Mononuclear cell (primary cell): Measurements from ENCODE around the gene GTPBP2. TPM values are rescaled to one million over a fixed set of nuclear protein-coding genes. Genes with fewer than 3 reads are reported as not detected.
"Not testable (repeated sequence)": the region's sequence is repeated elsewhere in the genome, so short reads cannot be mapped to it uniquely, and the experiment has no call there.

Source experiments
- H3K27me3 ChIP-seq: 2 replicates; pipeline ENCODE4 v1.6.0; 2011; ENCODE audit warnings: low read length, control low read depth; ENCODE audit not compliant: insufficient read depth
- H3K4me1 ChIP-seq: 2 replicates; pipeline ENCODE4 v1.5.1; 2011; ENCODE audit warnings: mild to moderate bottlenecking, low read length, control low read depth; ENCODE audit not compliant: insufficient read depth
- H3K4me3 ChIP-seq: 2 replicates; pipeline ENCODE4 v1.5.1; 2011; ENCODE audit warnings: mild to moderate bottlenecking, low read length, moderate library complexity
- H3K9me3 ChIP-seq: 2 replicates; pipeline ENCODE4 v1.5.1; 2011; ENCODE audit warnings: low read depth, mild to moderate bottlenecking, control low read depth, low read length
- total RNA-seq: library from RNA; depleted of rRNA; stranded (reverse); fragments of >200 nt; gene quantifications from one replicate; pipeline ENCODE4 v1.2.3, GENCODE V29; 2012

The GTPBP2 gene
- total RNA-seq, 1 donor = 31.7 TPM

DNA sequence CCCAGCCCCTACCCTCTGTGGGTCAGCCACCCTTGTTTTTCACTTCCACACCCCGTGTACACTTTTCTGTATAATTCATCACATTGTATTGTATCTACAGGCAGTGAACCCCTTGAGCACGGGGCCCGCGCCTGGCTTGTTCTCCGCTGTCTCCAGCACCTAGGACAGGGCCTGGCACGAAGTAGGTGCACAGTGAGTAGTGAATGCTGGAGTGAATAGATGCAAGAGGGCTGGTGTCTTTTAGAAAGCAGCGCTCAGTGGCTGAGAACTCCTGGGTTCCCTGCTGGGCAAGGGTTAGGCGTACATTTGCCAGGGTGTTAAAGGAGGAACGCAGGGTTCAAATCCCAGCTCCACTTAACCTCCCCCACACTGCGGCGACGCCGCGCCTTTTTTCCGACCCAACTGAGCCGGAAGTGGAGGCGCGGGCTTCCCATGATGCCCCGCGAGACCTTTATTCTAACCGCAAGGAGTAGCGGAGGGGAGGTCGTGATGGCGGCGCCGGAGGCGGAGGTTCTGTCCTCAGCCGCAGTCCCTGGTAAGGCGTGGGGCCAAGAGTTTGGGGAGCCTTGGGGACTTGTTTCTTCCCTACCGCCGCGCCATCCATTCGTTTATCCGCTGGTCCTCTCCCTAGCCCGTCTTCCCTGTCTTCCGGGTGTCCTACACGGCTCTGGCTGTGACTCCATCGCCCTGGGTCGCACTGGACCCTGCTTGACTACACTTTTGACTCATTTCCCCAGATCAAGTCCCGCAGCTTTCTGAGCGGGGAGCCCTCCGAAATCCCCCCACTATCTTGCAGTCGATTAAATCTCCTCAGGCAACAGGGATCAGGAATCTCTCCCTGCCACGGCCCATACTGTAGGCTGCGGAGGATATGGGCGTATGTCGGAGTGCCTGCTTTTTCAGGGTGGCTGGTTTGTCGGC lies 6.6 kb upstream of the GTPBP2 start, which contains the start of gene MAD2L1BP:
TSS of gene MAD2L1BP (plus strand) at position 454 of the 921 bp plus-strand sequence. CDS start at position 490, 36 bp downstream.
- Histone ChIP-seq H3K4me1 (peaks cover 50% of the 10 kb centered on the region), H3K27me3 (no peaks in the 10 kb centered on the region), H3K4me3 (peak within 1 kb of the TSS; percentile 96), H3K9me3 (no peaks in the 10 kb centered on the region)

- Histone ChIP-seq H3K9me3 (no peaks in the 10 kb centered on the region), H3K4me1 (peaks cover 58% of the 10 kb centered on the region), H3K27me3 (no peaks in the 10 kb centered on the region), H3K4me3 (no peak overlapping the region)
Observed at GRCh38 chr6:43634702-43635303, 5.7 kb upstream of the GTPBP2 start.

- H3K4me3 ChIP-seq, H3K27me3 ChIP-seq, H3K9me3 ChIP-seq: not testable (repeated sequence)
- H3K4me1 ChIP-seq = peaks cover 55% of the 10 kb centered on the region
Observed at GRCh38 chr6:43633002-43633401, 3.9 kb upstream of the GTPBP2 start.

- H3K9me3 ChIP-seq = no peaks in the 10 kb centered on the region
- H3K4me1 ChIP-seq = peaks cover 55% of the 10 kb centered on the region
- no peak overlapping the region for H3K4me3 ChIP-seq
- no peaks in the 10 kb centered on the region for H3K27me3 ChIP-seq
Observed at GRCh38 chr6:43630980-43631619, 2.0 kb upstream of the GTPBP2 start.

GRCh38 chr6:43629505-43630300 lies 639 bp upstream of the GTPBP2 start:
- no peaks in the 10 kb centered on the region for H3K27me3 ChIP-seq
- peaks cover 49% of the 10 kb centered on the region for H3K4me1 ChIP-seq
- H3K4me3 ChIP-seq = peak overlapping the region; percentile 96
- H3K9me3 ChIP-seq = no peaks in the 10 kb centered on the region

DNA sequence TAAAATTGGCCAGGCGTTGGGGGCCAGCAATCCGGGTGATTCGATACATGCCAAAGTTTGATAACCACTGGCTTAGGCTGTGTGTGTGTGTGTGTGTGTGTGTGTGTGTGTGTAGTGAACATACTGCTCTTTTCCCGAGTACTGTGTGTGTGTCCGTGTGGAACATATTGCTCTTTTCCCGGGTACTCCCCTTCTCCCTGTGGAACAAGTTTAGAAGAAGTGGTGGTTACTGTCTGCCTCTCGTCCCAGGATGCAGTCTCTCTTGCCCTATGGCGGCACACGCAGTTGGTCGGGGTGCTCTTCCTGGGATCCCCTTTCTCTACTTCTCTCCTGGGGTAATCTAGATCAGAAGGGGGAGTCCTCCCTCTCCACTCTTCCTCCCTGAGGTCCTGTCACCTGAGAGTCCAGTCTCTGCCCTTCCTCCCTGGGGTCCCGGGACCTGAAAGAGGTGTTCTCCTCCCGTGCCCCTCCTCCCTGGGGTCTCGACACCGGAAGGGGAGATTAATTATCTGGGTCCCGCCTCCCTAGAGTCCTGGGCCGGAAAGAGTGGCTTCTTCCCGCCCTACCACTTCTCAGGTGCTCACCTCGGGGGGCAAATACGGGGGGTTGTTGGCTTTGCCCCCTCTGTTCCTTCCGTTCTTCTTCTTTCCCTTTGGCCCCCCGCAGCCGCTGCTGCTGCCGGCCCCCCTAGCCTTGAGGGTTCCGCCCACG lies 516 bp downstream of the GTPBP2 start:
- Histone ChIP-seq H3K4me3 (peak overlapping the region; percentile 96), H3K4me1 (peaks cover 49% of the 10 kb centered on the region), H3K9me3 (no peaks in the 10 kb centered on the region), H3K27me3 (no peaks in the 10 kb centered on the region)

GRCh38 chr6:43627008-43627825 lies 1.8 kb downstream of the GTPBP2 start:
- Histone ChIP-seq H3K4me1 (peaks cover 46% of the 10 kb centered on the region), H3K4me3 (no peak overlapping the region), H3K27me3 (no peaks in the 10 kb centered on the region), H3K9me3 (no peaks in the 10 kb centered on the region)

DNA sequence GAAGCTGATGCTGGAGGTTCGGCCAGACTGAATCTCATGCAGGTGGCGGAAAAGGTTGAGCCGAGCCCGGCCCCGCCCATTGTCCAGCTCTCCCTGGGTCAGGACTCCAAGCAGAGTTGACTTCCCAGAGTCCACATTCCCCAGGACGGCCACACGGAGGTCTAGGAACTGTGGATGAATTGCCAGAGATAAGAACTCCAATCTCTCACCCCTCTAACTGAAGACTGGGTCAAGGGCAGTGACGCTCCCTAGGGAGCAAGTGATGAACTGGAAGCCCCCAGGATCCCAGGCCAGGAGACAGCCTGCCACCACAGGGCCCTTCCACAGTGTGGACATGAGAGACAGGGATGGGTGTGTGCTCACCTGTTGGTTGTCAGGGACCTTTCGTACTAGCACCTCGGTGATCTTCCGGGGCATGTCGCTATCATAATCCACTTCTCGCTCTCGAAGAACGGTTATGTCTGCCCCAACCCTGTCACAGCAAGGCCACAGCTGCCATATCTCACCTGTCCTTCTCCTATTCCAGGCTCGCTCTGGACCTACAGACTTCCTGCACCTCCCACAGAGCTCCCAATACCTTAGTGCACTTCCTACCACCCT lies 3.6 kb downstream of the GTPBP2 start:
- Histone ChIP-seq H3K4me3 (no peak overlapping the region), H3K27me3 (no peaks in the 10 kb centered on the region), H3K9me3 (no peaks in the 10 kb centered on the region), H3K4me1 (peaks cover 36% of the 10 kb centered on the region)

GRCh38 chr6:43624786-43625288 lies 4.2 kb downstream of the GTPBP2 start:
- no peak overlapping the region for H3K4me3 ChIP-seq
- peaks cover 29% of the 10 kb centered on the region for H3K4me1 ChIP-seq
- H3K9me3 ChIP-seq = no peaks in the 10 kb centered on the region
- H3K27me3 ChIP-seq = no peaks in the 10 kb centered on the region

GRCh38 chr6:43623880-43624785 lies 4.9 kb downstream of the GTPBP2 start:
- peaks cover 29% of the 10 kb centered on the region for H3K4me1 ChIP-seq
- no peaks in the 10 kb centered on the region for H3K27me3 ChIP-seq
- no peak overlapping the region for H3K4me3 ChIP-seq
- H3K9me3 ChIP-seq = no peaks in the 10 kb centered on the region

DNA sequence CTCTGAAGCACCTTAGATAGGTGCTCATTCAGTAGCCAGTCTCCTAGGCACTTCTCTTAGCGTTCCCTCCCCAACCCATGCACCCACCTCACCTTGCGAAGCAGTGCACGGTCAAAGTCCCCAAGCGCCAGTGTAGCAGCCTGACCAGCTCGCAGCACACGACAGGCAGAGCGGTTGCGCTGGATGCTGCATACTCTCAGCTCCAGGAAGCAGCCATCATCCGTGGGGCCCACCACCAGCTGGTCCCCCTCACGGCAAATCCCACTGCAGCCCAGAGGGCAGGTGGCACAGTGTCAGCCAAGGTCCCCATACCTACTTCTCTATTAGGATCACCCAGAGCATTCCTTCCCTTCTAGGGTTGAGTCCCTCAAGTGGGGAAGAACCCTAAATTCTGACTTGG lies 6.5 kb downstream of the GTPBP2 start:
- H3K4me1 ChIP-seq = peaks cover 18% of the 10 kb centered on the region
- no peaks in the 10 kb centered on the region for H3K9me3 ChIP-seq
- no peak overlapping the region for H3K4me3 ChIP-seq
- no peaks in the 10 kb centered on the region for H3K27me3 ChIP-seq

DNA sequence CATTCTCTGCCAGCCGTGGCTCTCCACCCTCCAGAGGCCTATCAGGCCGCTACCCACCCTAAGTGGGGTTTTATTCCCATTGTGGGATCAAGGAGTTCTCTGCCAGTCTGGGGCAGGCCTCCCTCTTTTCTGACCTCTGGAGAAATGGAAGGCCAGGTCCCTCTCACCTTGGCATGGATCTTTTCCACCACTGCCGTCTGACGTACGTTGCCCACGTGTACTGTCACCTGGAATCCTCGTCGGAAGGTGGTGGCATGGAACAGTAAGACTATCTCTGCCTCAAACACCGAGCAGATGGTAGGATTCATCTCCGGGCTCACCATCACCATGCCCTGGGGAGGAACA lies 7.3 kb downstream of the GTPBP2 start:
- no peaks in the 10 kb centered on the region for H3K27me3 ChIP-seq
- peaks cover 10% of the 10 kb centered on the region for H3K4me1 ChIP-seq
- H3K9me3 ChIP-seq = no peaks in the 10 kb centered on the region
- no peak overlapping the region for H3K4me3 ChIP-seq
